Astrocyte of the spinal cord (primary cell): ENCODE results near the gene SPRR2A.
"Not testable (repeated sequence)": the region's sequence is repeated elsewhere in the genome, so short reads cannot be mapped to it uniquely, and the experiment has no call there.

ENCODE experiments used
- DNase-seq: peaks from one replicate; pipeline ENCODE4 v3.0.0; 2011; ENCODE audit warnings: low read depth, low spot score
- H3K4me3 ChIP-seq: 2 replicates; pipeline ENCODE4 v1.5.1; 2011; ENCODE audit warnings: low read depth, mild to moderate bottlenecking, low read length, moderate library complexity
- in situ Hi-C: cut with HindIII; loops from 2 replicates; pipeline ENCODE4 v1.10.0; 2017; ENCODE audit warnings: low sequenced_read_pairs
- TF ChIP-seq, protein P1 (sequence below): IDR thresholded peaks from 2 replicates; pipeline ENCODE4 v1.5.1; 2012; ENCODE audit warnings: low read depth, mild to moderate bottlenecking, low read length, inconsistent platforms

The SPRR2A gene

DNA sequence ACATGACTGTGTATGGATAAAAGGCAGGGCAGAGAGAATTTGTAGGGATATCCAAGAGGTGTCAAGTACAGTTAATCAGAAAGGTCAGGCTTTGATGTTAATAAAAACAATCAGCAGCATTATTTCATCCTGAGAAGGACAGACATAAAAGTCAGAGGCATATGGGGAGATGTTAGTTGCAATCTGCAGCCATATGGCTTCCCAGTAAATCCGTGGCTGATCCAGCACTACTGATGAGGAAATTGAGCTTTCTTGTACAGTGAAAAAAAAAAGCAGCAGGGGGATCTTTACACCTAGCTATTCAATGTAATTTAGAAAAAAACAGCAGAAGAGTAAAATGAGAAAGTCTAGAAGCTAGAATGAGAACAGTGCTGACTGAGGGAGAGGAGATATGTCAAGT is 28.5 kb downstream of the SPRR2A start:
- no peak overlapping the region for H3K4me3 ChIP-seq
- in situ Hi-C loops, result no loop called here
- no peak for DNase-seq
- TF ChIP-seq, protein P1, sequence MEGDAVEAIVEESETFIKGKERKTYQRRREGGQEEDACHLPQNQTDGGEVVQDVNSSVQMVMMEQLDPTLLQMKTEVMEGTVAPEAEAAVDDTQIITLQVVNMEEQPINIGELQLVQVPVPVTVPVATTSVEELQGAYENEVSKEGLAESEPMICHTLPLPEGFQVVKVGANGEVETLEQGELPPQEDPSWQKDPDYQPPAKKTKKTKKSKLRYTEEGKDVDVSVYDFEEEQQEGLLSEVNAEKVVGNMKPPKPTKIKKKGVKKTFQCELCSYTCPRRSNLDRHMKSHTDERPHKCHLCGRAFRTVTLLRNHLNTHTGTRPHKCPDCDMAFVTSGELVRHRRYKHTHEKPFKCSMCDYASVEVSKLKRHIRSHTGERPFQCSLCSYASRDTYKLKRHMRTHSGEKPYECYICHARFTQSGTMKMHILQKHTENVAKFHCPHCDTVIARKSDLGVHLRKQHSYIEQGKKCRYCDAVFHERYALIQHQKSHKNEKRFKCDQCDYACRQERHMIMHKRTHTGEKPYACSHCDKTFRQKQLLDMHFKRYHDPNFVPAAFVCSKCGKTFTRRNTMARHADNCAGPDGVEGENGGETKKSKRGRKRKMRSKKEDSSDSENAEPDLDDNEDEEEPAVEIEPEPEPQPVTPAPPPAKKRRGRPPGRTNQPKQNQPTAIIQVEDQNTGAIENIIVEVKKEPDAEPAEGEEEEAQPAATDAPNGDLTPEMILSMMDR, result no peak

DNA sequence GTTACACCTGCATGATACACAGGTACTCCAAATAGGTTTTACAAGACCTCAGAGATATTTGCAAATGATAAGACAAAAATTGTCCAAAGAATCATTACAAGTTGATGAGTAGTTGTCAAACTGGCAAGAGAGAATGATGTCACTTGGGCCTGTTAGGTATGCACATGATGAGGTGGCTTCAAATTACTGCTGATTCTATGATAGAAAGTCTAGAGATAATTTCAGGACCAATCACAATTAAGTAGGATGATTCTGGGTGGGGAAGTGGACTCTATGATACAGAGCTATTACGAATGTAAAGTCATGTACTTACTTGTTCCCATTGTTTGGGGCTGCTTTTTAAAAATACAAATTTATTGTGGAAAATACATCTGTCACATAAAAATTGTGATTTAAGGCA is 31.5 kb downstream of the SPRR2A start:
- in situ Hi-C loops, result no loop called here
- no peak overlapping the region for H3K4me3 ChIP-seq
- TF ChIP-seq, protein P1, result no peak
- no peak for DNase-seq

DNA sequence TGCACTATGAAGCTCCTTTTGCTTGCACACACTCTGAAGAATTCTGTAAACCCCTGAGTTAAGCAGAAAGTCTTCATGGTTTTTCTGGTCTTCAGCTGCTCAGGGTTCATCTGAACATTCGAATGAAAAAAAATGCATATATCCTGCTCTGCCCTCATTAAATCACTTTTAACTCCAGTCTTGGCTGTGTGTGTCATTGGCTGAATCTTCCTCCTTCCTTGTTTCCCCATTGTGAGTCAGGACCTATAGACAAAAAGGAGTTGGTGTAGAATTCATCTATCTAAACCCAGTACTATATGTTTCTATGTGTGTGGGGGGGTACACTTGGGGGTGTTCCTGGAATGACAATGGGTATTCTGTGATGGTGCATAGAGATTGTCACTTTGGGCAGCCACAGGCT is 32.9 kb downstream of the SPRR2A start:
- TF ChIP-seq, protein P1, result no peak
- no peak for DNase-seq
- no peak overlapping the region for H3K4me3 ChIP-seq
- in situ Hi-C loops, result no loop called here

DNA sequence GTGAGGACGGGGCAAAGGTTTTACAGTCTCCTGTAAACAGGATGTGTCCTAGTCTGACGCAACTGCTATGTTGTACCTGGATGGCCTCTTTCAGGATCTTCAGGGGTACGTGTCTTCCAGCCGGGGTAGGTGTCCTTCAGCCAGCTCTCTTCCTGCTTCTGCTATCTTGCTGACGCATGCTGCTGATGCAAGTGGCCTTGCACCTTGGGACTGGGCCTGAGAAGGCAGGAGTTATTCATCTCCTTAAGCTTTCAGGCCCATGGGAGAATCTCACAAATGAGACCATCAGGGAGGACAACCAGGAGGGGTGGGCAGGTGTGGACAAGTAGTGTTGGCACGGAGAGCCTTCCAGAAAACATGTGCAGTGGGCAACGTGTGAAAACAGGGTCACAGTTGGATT is 34.2 kb downstream of the SPRR2A start:
- DNase-seq, result no peak
- TF ChIP-seq, protein P1, result no peak
- H3K4me3 ChIP-seq, result no peak overlapping the region
- in situ Hi-C loops, result no loop called here

DNA sequence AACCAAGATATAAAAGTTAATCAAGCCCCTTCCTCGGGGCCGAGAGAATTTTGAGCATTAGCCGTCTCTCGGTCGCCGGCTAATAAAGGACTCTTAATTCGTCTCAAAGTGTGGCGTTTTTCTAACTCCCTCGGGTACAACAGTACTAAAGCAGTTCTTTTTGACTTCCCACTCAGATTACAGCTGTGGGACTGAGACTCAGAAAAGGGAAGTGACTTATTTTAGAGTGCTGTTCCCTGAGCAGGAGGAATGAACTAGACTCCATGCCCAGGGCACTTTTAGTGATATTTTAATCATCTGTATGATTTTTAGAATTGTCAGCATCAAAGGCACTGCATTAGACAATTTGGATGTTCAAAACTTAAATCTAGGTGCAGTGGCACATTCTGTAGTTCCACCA is 35.0 kb downstream of the SPRR2A start:
- DNase-seq, in situ Hi-C loops, H3K4me3 ChIP-seq: not testable (repeated sequence)

DNA sequence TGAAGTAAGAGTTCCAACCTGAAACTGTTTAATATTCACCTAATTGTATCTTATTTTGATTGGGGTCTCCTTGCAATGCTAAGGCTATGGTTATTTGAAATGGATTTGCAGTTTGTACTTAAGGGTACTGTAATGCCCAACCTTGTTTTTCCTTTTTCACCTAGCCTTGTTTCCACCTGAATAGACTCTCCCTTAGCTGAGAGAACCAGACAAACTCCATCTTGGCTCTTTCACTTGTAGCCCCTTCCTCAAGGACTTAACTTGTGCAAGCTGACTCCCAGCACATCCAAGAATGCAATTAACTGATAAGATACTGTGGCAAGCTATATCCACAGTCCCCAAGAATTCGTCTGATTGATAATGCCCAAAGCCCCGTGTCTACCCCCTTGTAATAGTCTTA is 35.5 kb downstream of the SPRR2A start:
- DNase-seq, H3K4me3 ChIP-seq, in situ Hi-C loops: not testable (repeated sequence)

DNA sequence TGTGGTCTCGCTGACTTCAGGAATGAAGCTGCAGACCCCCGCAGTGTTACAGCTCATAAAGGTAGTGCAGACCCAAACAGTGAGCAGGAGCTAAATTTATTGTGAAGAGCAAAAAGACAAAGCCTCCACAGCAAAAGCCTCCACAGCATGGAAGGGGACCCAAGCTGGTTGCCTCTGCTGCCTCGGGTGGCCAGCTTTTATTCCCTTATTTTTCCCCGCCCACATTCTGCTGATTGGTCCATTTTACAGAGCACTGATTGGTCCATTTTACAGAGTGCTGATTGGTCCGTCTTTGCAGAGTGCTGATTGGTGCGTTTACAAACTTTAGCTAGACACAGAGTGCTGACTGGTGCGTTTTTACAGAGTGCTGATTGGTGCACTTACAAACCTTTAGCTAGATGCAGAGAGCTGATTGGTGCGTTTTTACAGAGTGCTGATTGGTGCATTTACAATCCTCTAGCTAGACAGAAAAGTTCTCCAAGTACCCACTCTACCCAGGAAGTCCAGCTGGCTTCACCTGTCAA is 46.0 kb downstream of the SPRR2A start:
- H3K4me3 ChIP-seq, DNase-seq, in situ Hi-C loops: not testable (repeated sequence)
